ENCODE data around the gene NUDT9.

Gene NUDT9

DNA sequence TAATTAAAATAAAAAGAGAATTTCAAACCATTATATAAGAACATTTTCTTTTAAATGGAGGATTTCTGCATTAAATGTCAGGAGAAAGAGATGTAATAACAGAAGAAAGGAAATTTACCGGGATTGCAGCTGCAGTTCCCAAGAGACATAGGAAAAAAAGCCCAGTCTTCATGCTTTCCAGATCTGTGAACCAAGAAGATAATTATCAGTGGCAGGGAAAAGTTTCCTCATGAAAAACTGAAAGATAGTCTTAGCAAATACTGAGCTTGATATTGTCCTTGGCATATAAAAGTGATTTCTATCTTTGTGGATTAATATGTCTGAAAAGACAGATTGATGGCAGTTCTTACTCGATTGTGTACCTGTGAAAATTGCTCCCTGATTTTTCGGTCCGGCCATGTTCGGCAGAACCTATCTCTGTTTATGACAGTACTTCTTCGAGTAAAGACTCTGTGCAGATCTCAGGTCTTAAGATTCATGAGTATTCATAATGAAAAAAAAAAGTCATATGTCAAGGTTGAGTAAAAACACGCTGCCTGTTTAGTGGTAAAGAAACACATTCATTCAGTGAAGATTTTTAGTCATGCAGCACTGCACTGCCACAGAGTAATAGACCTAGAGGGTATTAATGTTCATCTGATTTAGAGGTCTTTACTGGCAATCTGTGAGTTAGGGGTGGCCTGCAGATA is 77.2 kb downstream of the NUDT9 start:
- Histone ChIP-seq H3K4me1 (ENCODE audit: insufficient read depth, insufficient read length) (no peaks in the 10 kb centered on the region), H3K27me3 (ENCODE audit: insufficient read depth, insufficient read length) (no peaks in the 10 kb centered on the region), H3K9ac (ENCODE audit: insufficient read length, low read depth) (no peak overlapping the region), H3K36me3 (ENCODE audit: insufficient read depth, insufficient read length, low read length) (no peaks in the 10 kb centered on the region), H3K9me3 (ENCODE audit: insufficient read depth, low read length) (no peaks in the 10 kb centered on the region), H3K4me3 (ENCODE audit: insufficient read length, low read depth) (no peak overlapping the region)
- no peak for DNase-seq (ENCODE audit: low read depth, low spot score)
- TF ChIP-seq SUZ12 (IDR thresholded peaks at IDR 0.05; ENCODE audit: extremely low read depth, insufficient read depth, insufficient read length) (no peak), ZNF274 (IDR thresholded peaks at IDR 0.05; ENCODE audit: low read depth, low read length) (no peak), YY1 (IDR thresholded peaks at IDR 0.05; ENCODE audit: insufficient read depth, insufficient read length) (no peak)

DNA sequence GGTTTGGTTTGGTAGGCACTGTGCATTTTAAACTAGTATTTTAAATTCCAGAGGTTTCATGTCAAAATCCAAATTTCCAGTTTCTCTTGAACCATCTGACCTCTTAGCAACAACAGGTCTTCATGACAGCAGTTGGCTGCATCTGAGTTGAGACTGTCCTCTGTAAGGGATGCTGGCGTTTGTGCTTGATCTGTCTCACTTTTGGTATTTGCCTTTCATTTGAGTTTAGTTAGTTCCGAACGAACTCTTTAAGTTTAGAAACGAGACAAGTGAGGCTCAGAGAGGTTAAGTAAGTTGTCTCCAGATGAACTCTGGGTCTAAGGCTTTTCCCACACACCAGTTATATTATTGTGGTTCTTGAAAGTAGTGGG is 77.7 kb downstream of the NUDT9 start:
- TF ChIP-seq YY1 (IDR thresholded peaks at IDR 0.05; ENCODE audit: insufficient read depth, insufficient read length) (no peak), SUZ12 (IDR thresholded peaks at IDR 0.05; ENCODE audit: extremely low read depth, insufficient read depth, insufficient read length) (no peak), ZNF274 (IDR thresholded peaks at IDR 0.05; ENCODE audit: low read depth, low read length) (no peak)
- Histone ChIP-seq H3K36me3 (ENCODE audit: insufficient read depth, insufficient read length, low read length) (no peaks in the 10 kb centered on the region), H3K27me3 (ENCODE audit: insufficient read depth, insufficient read length) (no peaks in the 10 kb centered on the region), H3K9ac (ENCODE audit: insufficient read length, low read depth) (no peak overlapping the region), H3K9me3 (ENCODE audit: insufficient read depth, low read length) (no peaks in the 10 kb centered on the region), H3K4me1 (ENCODE audit: insufficient read depth, insufficient read length) (no peaks in the 10 kb centered on the region), H3K4me3 (ENCODE audit: insufficient read length, low read depth) (no peak overlapping the region)
- DNase-seq (ENCODE audit: low read depth, low spot score) = no peak

DNA sequence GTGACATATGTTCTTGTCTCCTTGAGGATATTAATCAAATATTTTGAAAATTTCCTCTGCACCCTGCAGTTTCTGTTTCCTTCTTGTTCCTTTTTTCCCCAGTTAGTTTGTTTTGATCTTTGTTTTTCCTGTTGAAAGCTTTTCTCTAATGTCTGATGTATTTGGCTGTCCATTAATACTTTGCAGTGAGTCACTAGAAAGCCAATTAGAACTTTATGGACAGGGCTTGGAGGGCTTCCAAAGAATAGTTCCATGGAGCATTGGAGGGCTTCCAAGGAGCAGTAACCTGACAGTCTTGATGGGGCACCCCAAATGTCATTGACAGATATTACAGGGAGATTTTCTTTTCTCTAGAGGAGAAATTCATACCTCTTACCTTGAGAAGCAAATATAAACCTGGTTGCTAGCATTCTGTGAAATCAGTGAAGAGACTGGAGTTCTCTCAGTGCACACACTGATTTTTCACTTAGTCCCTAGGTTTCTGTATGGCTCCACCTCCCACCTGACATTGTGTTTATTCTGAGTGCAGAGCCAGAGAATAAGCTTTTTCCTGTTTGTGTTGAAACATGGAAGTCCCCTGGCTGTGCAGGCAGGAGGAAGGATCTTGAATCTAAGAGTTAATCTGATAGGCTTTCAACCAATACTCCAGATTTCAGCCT is 80.3 kb downstream of the NUDT9 start:
- no peak overlapping the region for H3K9ac ChIP-seq (ENCODE audit: insufficient read length, low read depth)
- no peak for TF ChIP-seq YY1 (IDR thresholded peaks at IDR 0.05; ENCODE audit: insufficient read depth, insufficient read length)
- TF ChIP-seq ZNF274 (IDR thresholded peaks at IDR 0.05; ENCODE audit: low read depth, low read length) = no peak
- TF ChIP-seq SUZ12 (IDR thresholded peaks at IDR 0.05; ENCODE audit: extremely low read depth, insufficient read depth, insufficient read length) = no peak
- H3K36me3 ChIP-seq (ENCODE audit: insufficient read depth, insufficient read length, low read length) = no peaks in the 10 kb centered on the region
- no peaks in the 10 kb centered on the region for H3K27me3 ChIP-seq (ENCODE audit: insufficient read depth, insufficient read length)
- no peak overlapping the region for H3K4me3 ChIP-seq (ENCODE audit: insufficient read length, low read depth)
- no peaks in the 10 kb centered on the region for H3K9me3 ChIP-seq (ENCODE audit: insufficient read depth, low read length)
- no peaks in the 10 kb centered on the region for H3K4me1 ChIP-seq (ENCODE audit: insufficient read depth, insufficient read length)
- no peak for DNase-seq (ENCODE audit: low read depth, low spot score)

DNA sequence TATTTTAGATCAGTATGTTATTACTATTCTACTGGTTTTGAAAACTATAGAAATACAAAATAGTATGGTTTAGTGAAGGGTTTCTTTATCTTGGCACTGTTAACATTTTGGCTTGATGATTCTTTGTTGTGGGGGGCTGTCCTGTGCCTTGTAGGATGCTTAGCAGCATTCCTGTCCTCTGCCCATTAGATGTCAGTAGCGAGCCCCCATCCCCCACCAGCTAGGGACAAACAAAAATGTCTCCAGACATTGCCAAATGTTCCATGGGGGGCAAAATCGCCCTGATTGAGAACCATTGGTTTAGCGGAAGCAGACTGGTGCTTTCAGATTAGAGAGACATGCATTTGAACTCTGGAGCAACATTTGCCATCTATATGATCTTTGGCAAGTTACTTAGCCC is 83.5 kb downstream of the NUDT9 start:
- H3K4me3 ChIP-seq (ENCODE audit: insufficient read length, low read depth) = no peak overlapping the region
- no peaks in the 10 kb centered on the region for H3K4me1 ChIP-seq (ENCODE audit: insufficient read depth, insufficient read length)
- no peaks in the 10 kb centered on the region for H3K27me3 ChIP-seq (ENCODE audit: insufficient read depth, insufficient read length)
- no peaks in the 10 kb centered on the region for H3K9me3 ChIP-seq (ENCODE audit: insufficient read depth, low read length)
- H3K36me3 ChIP-seq (ENCODE audit: insufficient read depth, insufficient read length, low read length) = no peaks in the 10 kb centered on the region
- no peak for TF ChIP-seq YY1 (IDR thresholded peaks at IDR 0.05; ENCODE audit: insufficient read depth, insufficient read length)
- TF ChIP-seq ZNF274 (IDR thresholded peaks at IDR 0.05; ENCODE audit: low read depth, low read length) = no peak
- no peak for TF ChIP-seq SUZ12 (IDR thresholded peaks at IDR 0.05; ENCODE audit: extremely low read depth, insufficient read depth, insufficient read length)
- no peak overlapping the region for H3K9ac ChIP-seq (ENCODE audit: insufficient read length, low read depth)
- DNase-seq (ENCODE audit: low read depth, low spot score) = no peak

DNA sequence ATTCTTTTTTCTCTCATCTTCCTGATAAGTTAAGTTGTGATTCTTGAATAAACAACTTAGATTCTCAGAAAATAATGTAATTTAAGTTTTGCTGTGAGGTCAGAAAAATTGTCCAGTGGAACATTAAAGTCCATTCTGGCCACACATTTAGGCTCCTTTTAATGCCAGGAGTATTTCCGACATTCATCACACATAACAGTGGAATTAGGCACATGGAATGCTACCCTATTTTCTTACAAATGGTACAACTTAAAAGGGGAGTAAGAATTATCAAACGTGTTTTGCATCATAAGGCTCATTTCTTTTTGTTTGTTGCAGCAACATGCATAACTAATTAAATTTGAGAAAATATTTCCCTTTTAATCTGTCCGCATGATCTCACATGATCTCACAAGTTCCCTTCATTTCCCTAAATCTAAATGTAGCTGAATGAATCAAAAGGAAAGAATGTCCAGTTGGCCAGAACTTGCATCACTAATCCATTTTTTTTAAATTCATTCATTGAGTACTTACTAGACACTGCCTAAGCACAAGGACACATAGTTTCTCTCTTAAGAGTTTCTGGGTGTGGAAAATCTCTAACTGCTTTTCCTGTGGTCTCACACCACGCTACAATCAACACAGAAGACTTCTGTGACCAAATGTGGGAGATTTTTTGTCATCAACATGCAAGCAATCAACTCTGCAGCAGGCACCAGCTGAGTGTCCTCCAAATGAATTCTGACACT is 84.8 kb downstream of the NUDT9 start:
- no peak for DNase-seq (ENCODE audit: low read depth, low spot score)
- Histone ChIP-seq H3K4me1 (ENCODE audit: insufficient read depth, insufficient read length) (no peaks in the 10 kb centered on the region), H3K4me3 (ENCODE audit: insufficient read length, low read depth) (no peak overlapping the region), H3K36me3 (ENCODE audit: insufficient read depth, insufficient read length, low read length) (no peaks in the 10 kb centered on the region), H3K27me3 (ENCODE audit: insufficient read depth, insufficient read length) (no peaks in the 10 kb centered on the region), H3K9me3 (ENCODE audit: insufficient read depth, low read length) (no peaks in the 10 kb centered on the region), H3K9ac (ENCODE audit: insufficient read length, low read depth) (no peak overlapping the region)
- TF ChIP-seq YY1 (IDR thresholded peaks at IDR 0.05; ENCODE audit: insufficient read depth, insufficient read length) (no peak), ZNF274 (IDR thresholded peaks at IDR 0.05; ENCODE audit: low read depth, low read length) (no peak), SUZ12 (IDR thresholded peaks at IDR 0.05; ENCODE audit: extremely low read depth, insufficient read depth, insufficient read length) (no peak)

All from NT2/D1 (cell line).